ENCODE results near the gene LMNTD2. TPM values are rescaled to one million over a fixed set of nuclear protein-coding genes. Genes with fewer than 3 reads are reported as not detected.

Gene LMNTD2
- total RNA-seq, 4 donors from 2014 or later = 0.14 to 2.2 (median 0.51) TPM; not detected in 1

GRCh38 chr11:563066-563811, 2.7 kb upstream of the LMNTD2 start:
- intact Hi-C loops (cut with DNase I; ENCODE audit: low total_unique reads) = no loop called here
- TF ChIP-seq POLR2A (IDR thresholded peaks at IDR 0.05) = no peak
- TF ChIP-seq CTCF (IDR thresholded peaks at IDR 0.05) = no peak

GRCh38 chr11:562046-562645, 1.6 kb upstream of the LMNTD2 start:
- intact Hi-C loops (cut with DNase I; ENCODE audit: low total_unique reads) = no loop called here
- Histone ChIP-seq H3K27me3 (no peaks in the 10 kb centered on the region), H3K36me3 (no peaks in the 10 kb centered on the region), H3K4me1 (peaks cover 0 to 6% of the 10 kb centered on the region in 2 donors), H3K9me3 (no peaks in the 10 kb centered on the region), H3K4me3 (no peak overlapping the region), H3K27ac (no peak overlapping the region)
- DNase-seq = no peak
- TF ChIP-seq POLR2A (IDR thresholded peaks at IDR 0.05) = no peak

More at GRCh38 chr11:563066-563811, 2.7 kb upstream of the LMNTD2 start:
- Histone ChIP-seq H3K4me1 (peaks cover 0 to 6% of the 10 kb centered on the region in 2 donors), H3K27me3 (no peaks in the 10 kb centered on the region), H3K4me3 (no peak overlapping the region), H3K36me3 (no peaks in the 10 kb centered on the region), H3K9me3 (no peaks in the 10 kb centered on the region), H3K27ac (no peak overlapping the region)
- no peak for DNase-seq

GRCh38 chr11:561148-562003, 838 bp upstream of the LMNTD2 start:
- intact Hi-C loops (cut with DNase I; ENCODE audit: low total_unique reads) = no loop called here
- H3K4me1 ChIP-seq = peaks cover 0 to 6% of the 10 kb centered on the region in 2 donors
- no peaks in the 10 kb centered on the region for H3K36me3 ChIP-seq
- no peaks in the 10 kb centered on the region for H3K9me3 ChIP-seq
- peak overlapping the region; percentile 28 to 76 for H3K4me3 ChIP-seq
- H3K27ac ChIP-seq = peak overlapping the region in 1 of 2 donors; percentile 20
- H3K27me3 ChIP-seq = no peaks in the 10 kb centered on the region
- DNase-seq = no peak
- TF ChIP-seq CTCF (IDR thresholded peaks at IDR 0.05) = no peak
- no peak for TF ChIP-seq POLR2A (IDR thresholded peaks at IDR 0.05)

DNA sequence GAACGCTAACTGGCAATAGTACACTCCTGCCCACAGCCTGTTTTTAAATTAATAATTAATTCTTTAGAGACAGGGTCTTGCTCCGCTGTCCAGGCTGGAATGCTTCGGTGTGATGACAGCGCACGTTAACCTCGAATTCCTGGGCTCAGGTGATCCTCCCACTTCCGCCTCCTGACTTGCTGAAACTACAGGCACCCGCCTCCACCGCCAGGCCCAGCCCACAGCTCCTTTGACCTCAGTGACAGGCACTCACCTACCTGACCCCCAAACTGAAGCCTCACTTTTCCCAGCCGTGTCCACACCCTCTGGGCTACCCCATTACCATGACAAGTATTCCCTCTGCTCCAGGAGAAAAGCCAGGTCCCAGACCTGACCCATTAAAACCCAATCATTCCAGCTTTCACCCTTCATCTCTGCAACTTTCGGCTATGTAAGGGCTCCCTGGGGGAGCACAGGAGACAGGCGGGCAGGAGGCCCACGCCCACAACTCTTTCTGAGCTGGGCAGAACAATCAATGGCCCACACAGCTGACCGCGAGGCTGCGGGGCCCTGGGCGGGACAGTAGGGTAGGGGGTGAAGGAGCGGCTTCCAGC, 730 bp downstream of the LMNTD2 start:
- no peak overlapping the region for H3K27ac ChIP-seq
- peaks cover 0 to 8% of the 10 kb centered on the region in 2 donors for H3K27me3 ChIP-seq

More for the DNA sequence above, 730 bp downstream of the LMNTD2 start:
- H3K9me3 ChIP-seq = no peaks in the 10 kb centered on the region
- TF ChIP-seq CTCF (IDR thresholded peaks at IDR 0.05) (no peak), POLR2A (IDR thresholded peaks at IDR 0.05) (no peak)
- H3K36me3 ChIP-seq = no peaks in the 10 kb centered on the region
- intact Hi-C loops (cut with DNase I; ENCODE audit: low total_unique reads) = loop anchor here (5.0 kb wide), 1 partner anchor 162 kb away; no protein-coding TSS in a partner anchor
- DNase-seq = no peak
- peak overlapping the region; percentile 46 to 76 for H3K4me3 ChIP-seq
- H3K4me1 ChIP-seq = peaks cover 0 to 17% of the 10 kb centered on the region in 2 donors

Measured in uterus (tissue), 4 donors.